Activated T-cell treated with anti-CD3 and anti-CD28 coated beads, Interleukin-2, amount 50 U/mL, for 48 hours (primary cell): ENCODE measurements around the gene IL3.

Experiments used
- DNase-seq, 2 experiments: peaks; one replicate each; pipeline ENCODE4 v3.0.0-alpha.2; 2020

The IL3 gene

GRCh38 chr5:132057498-132058255 is 2.8 kb upstream of the IL3 start:
- DNase-seq: peak in 1 of 2 experiments; percentile 16

- no peak for DNase-seq
These were observed 1.8 kb upstream of the IL3 start for GRCh38 chr5:132058646-132059042.

GRCh38 chr5:132059043-132059695 is 1.3 kb upstream of the IL3 start:
- DNase-seq: peak in 1 of 2 experiments; percentile 34

- peak in 1 of 2 experiments; percentile 19 for DNase-seq
These were observed 557 bp upstream of the IL3 start for GRCh38 chr5:132059696-132060500.

- peak; percentile 90 to 92 for DNase-seq
These were observed 2.8 kb downstream of the IL3 start for GRCh38 chr5:132063090-132063911.

- DNase-seq: no peak
These were observed 3.7 kb downstream of the IL3 start for GRCh38 chr5:132064140-132064539.

GRCh38 chr5:132064738-132065331 is 4.4 kb downstream of the IL3 start:
- DNase-seq: peak; percentile 92

- DNase-seq: peak; percentile 80 to 81
These were observed 5.0 kb downstream of the IL3 start for GRCh38 chr5:132065351-132065937.

- DNase-seq: peak in 1 of 2 experiments; percentile 24
These were observed 5.7 kb downstream of the IL3 start for GRCh38 chr5:132065951-132066701.

- no peak for DNase-seq
These were observed 6.4 kb downstream of the IL3 start for GRCh38 chr5:132066871-132067270.

GRCh38 chr5:132067451-132067850 is 7.0 kb downstream of the IL3 start:
- no peak for DNase-seq

- DNase-seq: peak in 1 of 2 experiments; percentile 20
These were observed 7.7 kb downstream of the IL3 start for GRCh38 chr5:132067941-132068808.

- peak in 1 of 2 experiments; percentile 29 for DNase-seq
These were observed 9.1 kb downstream of the IL3 start for GRCh38 chr5:132069561-132069960.

GRCh38 chr5:132069994-132070393 is 9.5 kb downstream of the IL3 start:
- peak in 1 of 2 experiments; percentile 32 for DNase-seq

- DNase-seq: peak; percentile 80 to 83
These were observed 10.2 kb downstream of the IL3 start for GRCh38 chr5:132070460-132071337.

GRCh38 chr5:132071338-132071707 is 10.9 kb downstream of the IL3 start:
- DNase-seq: no peak

GRCh38 chr5:132072070-132072469 is 11.6 kb downstream of the IL3 start:
- DNase-seq: no peak

GRCh38 chr5:132072528-132072927 is 12.1 kb downstream of the IL3 start:
- peak in 1 of 2 experiments; percentile 28 for DNase-seq
